K562 (cell line): ENCODE results near the gene DLG4. TPM values are rescaled to one million over a fixed set of nuclear protein-coding genes. Genes with fewer than 3 reads are reported as not detected.

Source experiments
- BACH1 ChIP-seq: fragments of 200-800 bp; sonication (Bioruptor generic); IDR thresholded peaks from 2 replicates; pipeline ENCODE4 v1.6.1; 2016; ENCODE audit warnings: missing genetic modification characterization, missing compliant biosample characterization
- CBFA2T2 ChIP-seq: fragments of 450-650 bp; conservative IDR thresholded peaks from 2 replicates; pipeline ENCODE4 v1.6.1; 2017; ENCODE audit warnings: mild to moderate bottlenecking
- HMG20B ChIP-seq: fragments of 250-450 bp; sonication (Bioruptor Pico); IDR thresholded peaks from 2 replicates; pipeline ENCODE4 v1.5.0; 2021; ENCODE audit warnings: mild to moderate bottlenecking
- POLR2AphosphoS5 ChIP-seq: IDR thresholded peaks from 2 replicates; pipeline ENCODE4 v1.6.1; 2011; ENCODE audit warnings: mild to moderate bottlenecking, low read depth, low read length, moderate library complexity; ENCODE audit not compliant: control insufficient read depth, insufficient read depth
- RBM15 ChIP-seq: fragments of 200-400 bp; formaldehyde crosslinking; IDR thresholded peaks from 2 replicates; pipeline ENCODE4 v1.6.1; 2018; ENCODE audit warnings: mild to moderate bottlenecking, low read length, moderate library complexity; ENCODE audit not compliant: insufficient read depth
- RCOR1 ChIP-seq, 2 experiments: IDR thresholded peaks; 2 replicates each; pipeline ENCODE4 v1.6.1; 2012; ENCODE audit warnings: low read depth in 2 of 2, low read length in 2 of 2, borderline replicate concordance in 1 of 2, improper control_type of control experiment in 1 of 2
- SMC3 ChIP-seq: conservative IDR thresholded peaks from 2 replicates; pipeline ENCODE4 v1.6.1; 2011; ENCODE audit warnings: low read depth, low read length, improper control_type of control experiment; ENCODE audit not compliant: insufficient read depth
- THRAP3 ChIP-seq: fragments of 450-650 bp; IDR thresholded peaks from 2 replicates; pipeline ENCODE4 v1.6.1; 2016; ENCODE audit warnings: mild to moderate bottlenecking, inconsistent platforms, borderline replicate concordance
- ZNF140 ChIP-seq: fragments of 250-450 bp; sonication (Bioruptor Pico); IDR thresholded peaks from 2 replicates; pipeline ENCODE4 v1.8.0; 2021; ENCODE audit warnings: moderate library complexity, mild to moderate bottlenecking, inconsistent platforms
- ZNF239 ChIP-seq: fragments of 250-450 bp; sonication (Bioruptor Pico); IDR thresholded peaks from 2 replicates; pipeline ENCODE4 v1.4.0; 2020; ENCODE audit warnings: mild to moderate bottlenecking
- ZNF354B ChIP-seq: fragments of 250-450 bp; sonication (Bioruptor Pico); IDR thresholded peaks from 2 replicates; pipeline ENCODE4 v1.4.0; 2020
- polyA plus RNA-seq, 8 experiments: library from polyadenylated mRNA; depleted of rRNA in 4 of 8; stranded (reverse) in 5 of 8; unstranded in 3 of 8; fragments of >200 nt; fragmentation: Nextera tagmentation in 2 of 8; fragmentation: Illumina TruSeq in 1 of 8; extraction: Ambion mirVana in 2 of 8; extraction: Trizol in 1 of 8; gene quantifications; 2 replicates each; pipeline versions ENCODE4 v1.2.1 to v1.2.3, GENCODE V29; 2011 to 2014; ENCODE audit warnings: inconsistent platforms in 1 of 8, missing spikeins in 1 of 8
- total RNA-seq, 7 experiments: library from RNA; depleted of rRNA in 6 of 7; stranded (reverse); fragments of >200 nt in 6 of 7; fragmentation: Illumina TruSeq in 2 of 7; extraction: Trizol in 2 of 7; gene quantifications; 2 replicates each; pipeline versions ENCODE4 v1.2.1 to v1.2.3, GENCODE V29; 2011 to 2021; ENCODE audit warnings: low replicate concordance in 1 of 7
- TF ChIP-seq, protein P1 (sequence below): fragments of 450-650 bp; formaldehyde crosslinking; IDR thresholded peaks from 2 replicates; pipeline ENCODE4 v1.4.0; 2022; ENCODE audit warnings: missing genetic modification characterization
- TF ChIP-seq, protein P2 (sequence below): fragments of 450-650 bp; formaldehyde crosslinking; IDR thresholded peaks from 2 replicates; pipeline ENCODE4 v1.4.0; 2020; ENCODE audit warnings: mild to moderate bottlenecking, moderate library complexity
- TF ChIP-seq, protein P3 (sequence below): sonication (generic); formaldehyde crosslinking; IDR thresholded peaks from 2 replicates; pipeline ENCODE4 v1.8.0; 2022; ENCODE audit warnings: mild to moderate bottlenecking, missing genetic modification reagents

The DLG4 gene
- total and polyA plus RNA-seq, 9 of the 15 experiments (the other 6 are each of a cell fraction or from before 2014, with no cell fraction given): 0.03 to 12.0 (median 4.1) TPM

GRCh38 chr17:7252176-7253043, 32.8 kb upstream of the DLG4 start, which contains the start of gene ELP5 (continued):
- TF ChIP-seq, protein P1, sequence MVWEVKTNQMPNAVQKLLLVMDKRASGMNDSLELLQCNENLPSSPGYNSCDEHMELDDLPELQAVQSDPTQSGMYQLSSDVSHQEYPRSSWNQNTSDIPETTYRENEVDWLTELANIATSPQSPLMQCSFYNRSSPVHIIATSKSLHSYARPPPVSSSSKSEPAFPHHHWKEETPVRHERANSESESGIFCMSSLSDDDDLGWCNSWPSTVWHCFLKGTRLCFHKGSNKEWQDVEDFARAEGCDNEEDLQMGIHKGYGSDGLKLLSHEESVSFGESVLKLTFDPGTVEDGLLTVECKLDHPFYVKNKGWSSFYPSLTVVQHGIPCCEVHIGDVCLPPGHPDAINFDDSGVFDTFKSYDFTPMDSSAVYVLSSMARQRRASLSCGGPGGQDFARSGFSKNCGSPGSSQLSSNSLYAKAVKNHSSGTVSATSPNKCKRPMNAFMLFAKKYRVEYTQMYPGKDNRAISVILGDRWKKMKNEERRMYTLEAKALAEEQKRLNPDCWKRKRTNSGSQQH (CRISPR knock-in tag): no peak
- TF ChIP-seq CBFA2T2 (no peak), POLR2AphosphoS5 (peak; percentile 67; the same call in 1 of the 2 replicates), HMG20B (CRISPR knock-in tag) (no peak), BACH1 (tag) (no peak; the same call in 1 of the 2 replicates), ZNF140 (CRISPR knock-in tag) (no peak), ZNF354B (CRISPR knock-in tag) (no peak), ZNF239 (no peak), RBM15 (no peak), RCOR1 (IDR thresholded peaks at IDR 0.05; ENCODE audit: borderline replicate concordance in 1 of 2, low read depth in 2 of 2, low read length in 2 of 2) (peak in 1 of 2 experiments; percentile 7; a peak in 1 of 4 replicates), THRAP3 (no peak), SMC3 (0 out of 2 replicates have a peak, but pooled peaks have one; percentile 2)
- TF ChIP-seq, protein P2, sequence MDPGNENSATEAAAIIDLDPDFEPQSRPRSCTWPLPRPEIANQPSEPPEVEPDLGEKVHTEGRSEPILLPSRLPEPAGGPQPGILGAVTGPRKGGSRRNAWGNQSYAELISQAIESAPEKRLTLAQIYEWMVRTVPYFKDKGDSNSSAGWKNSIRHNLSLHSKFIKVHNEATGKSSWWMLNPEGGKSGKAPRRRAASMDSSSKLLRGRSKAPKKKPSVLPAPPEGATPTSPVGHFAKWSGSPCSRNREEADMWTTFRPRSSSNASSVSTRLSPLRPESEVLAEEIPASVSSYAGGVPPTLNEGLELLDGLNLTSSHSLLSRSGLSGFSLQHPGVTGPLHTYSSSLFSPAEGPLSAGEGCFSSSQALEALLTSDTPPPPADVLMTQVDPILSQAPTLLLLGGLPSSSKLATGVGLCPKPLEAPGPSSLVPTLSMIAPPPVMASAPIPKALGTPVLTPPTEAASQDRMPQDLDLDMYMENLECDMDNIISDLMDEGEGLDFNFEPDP (CRISPR knock-in tag): no peak
- TF ChIP-seq, protein P3, sequence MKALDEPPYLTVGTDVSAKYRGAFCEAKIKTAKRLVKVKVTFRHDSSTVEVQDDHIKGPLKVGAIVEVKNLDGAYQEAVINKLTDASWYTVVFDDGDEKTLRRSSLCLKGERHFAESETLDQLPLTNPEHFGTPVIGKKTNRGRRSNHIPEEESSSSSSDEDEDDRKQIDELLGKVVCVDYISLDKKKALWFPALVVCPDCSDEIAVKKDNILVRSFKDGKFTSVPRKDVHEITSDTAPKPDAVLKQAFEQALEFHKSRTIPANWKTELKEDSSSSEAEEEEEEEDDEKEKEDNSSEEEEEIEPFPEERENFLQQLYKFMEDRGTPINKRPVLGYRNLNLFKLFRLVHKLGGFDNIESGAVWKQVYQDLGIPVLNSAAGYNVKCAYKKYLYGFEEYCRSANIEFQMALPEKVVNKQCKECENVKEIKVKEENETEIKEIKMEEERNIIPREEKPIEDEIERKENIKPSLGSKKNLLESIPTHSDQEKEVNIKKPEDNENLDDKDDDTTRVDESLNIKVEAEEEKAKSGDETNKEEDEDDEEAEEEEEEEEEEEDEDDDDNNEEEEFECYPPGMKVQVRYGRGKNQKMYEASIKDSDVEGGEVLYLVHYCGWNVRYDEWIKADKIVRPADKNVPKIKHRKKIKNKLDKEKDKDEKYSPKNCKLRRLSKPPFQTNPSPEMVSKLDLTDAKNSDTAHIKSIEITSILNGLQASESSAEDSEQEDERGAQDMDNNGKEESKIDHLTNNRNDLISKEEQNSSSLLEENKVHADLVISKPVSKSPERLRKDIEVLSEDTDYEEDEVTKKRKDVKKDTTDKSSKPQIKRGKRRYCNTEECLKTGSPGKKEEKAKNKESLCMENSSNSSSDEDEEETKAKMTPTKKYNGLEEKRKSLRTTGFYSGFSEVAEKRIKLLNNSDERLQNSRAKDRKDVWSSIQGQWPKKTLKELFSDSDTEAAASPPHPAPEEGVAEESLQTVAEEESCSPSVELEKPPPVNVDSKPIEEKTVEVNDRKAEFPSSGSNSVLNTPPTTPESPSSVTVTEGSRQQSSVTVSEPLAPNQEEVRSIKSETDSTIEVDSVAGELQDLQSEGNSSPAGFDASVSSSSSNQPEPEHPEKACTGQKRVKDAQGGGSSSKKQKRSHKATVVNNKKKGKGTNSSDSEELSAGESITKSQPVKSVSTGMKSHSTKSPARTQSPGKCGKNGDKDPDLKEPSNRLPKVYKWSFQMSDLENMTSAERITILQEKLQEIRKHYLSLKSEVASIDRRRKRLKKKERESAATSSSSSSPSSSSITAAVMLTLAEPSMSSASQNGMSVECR: peak; percentile 84
